ENCODE data around the gene POU2AF3. TPM values are rescaled to one million over a fixed set of nuclear protein-coding genes. Genes with fewer than 3 reads are reported as not detected.

POU2AF3 gene
- total and polyA plus RNA-seq, 2 of the 4 experiments (the other 2 are of a cell fraction) = 0.17 TPM; not detected in 1

DNA sequence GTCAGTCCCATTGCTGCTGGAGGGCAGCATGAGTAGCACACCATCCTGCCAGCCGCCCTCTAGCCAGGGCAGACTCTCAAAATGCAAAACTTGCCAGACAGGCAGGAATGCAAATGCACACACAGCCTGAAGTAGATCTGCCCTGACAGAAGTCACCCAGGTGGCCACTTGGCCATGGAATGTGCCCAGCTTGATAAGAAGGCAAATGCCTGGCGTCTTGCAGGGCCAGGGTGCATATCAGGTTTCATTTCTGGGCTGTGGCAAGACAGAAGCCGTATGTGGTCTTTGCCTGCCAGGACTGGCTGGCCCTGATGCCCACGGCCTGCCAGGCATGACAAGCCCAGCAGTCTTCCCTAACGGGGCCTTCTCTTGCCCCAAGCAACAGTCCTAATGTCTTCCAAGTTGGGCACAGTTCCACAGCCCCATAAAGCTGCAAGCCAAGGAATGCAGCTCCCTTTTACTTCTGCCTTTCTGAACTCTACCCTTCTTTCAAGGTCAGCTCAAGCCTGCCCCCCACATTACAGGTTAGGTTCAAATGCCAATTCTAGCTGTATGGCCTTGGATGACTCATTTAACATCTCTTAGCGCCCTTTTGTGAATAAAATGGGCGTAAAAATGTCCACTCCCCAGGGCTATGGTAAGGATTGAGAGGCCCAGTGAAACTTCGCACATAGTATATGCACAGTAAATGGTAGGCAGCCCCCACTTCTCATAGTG is 29.7 kb downstream of the POU2AF3 start:
- 83% methylated on average over 1 of the region's 8 CpGs; no CpG with 5 or more reads in 1 of the 2 experiments for WGBS, 2 experiments (ENCODE audit: extremely low coverage in 2 of 2, insufficient read length in 1 of 2)
- intact Hi-C loops (cut with micrococcal nuclease) = no loop called here
- H2BK20ac ChIP-seq (ENCODE audit: low read depth, low read length) = no peak overlapping the region

More for the DNA sequence above, 29.7 kb downstream of the POU2AF3 start:
- H3K56ac ChIP-seq (ENCODE audit: extremely low read depth, insufficient read depth, low read length) = no peak overlapping the region
- H3K27ac ChIP-seq (ENCODE audit: insufficient read depth, low read length) = no peak overlapping the region
- dilution Hi-C loops (cut with HindIII; ENCODE audit: low sequenced_read_pairs, unreplicated experiment) = no loop called here
- POLR2A ChIA-PET (ENCODE audit: unreplicated experiment) = no interaction called here
- no peak overlapping the region for H2BK15ac ChIP-seq (ENCODE audit: low read depth, low read length)
- H3K27me3 ChIP-seq (ENCODE audit: control insufficient read depth, insufficient read depth, low read length) = no peaks in the 10 kb centered on the region
- no peak overlapping the region for H4K5ac ChIP-seq (ENCODE audit: low read depth, low read length)
- no TSS peak for BruUV-seq (replicated peaks)
- in situ Hi-C loops (cut with MboI; ENCODE audit: low sequenced_read_pairs) = no loop called here
- DNase-seq (no peak), ATAC-seq (ENCODE audit: low read depth) (no peak)
- H3K4me2 ChIP-seq (ENCODE audit: low read depth, low read length) = no peak overlapping the region
- H3K4ac ChIP-seq (ENCODE audit: low read depth, low read length) = no peak overlapping the region
- H2BK5ac ChIP-seq (ENCODE audit: low read depth, low read length, poor library complexity, severe bottlenecking) = no peak overlapping the region
- H2AFZ ChIP-seq (replicated peaks; ENCODE audit: low read length, poor library complexity) = no peak overlapping the region
- H3K14ac ChIP-seq (replicated peaks; ENCODE audit: low read depth, low read length) = no peak overlapping the region
- no peak overlapping the region for H4K91ac ChIP-seq (ENCODE audit: insufficient read depth, low read depth, low read length)
- no peak overlapping the region for H3K23ac ChIP-seq (ENCODE audit: low read depth, low read length)
- H3K36me3 ChIP-seq (ENCODE audit: control insufficient read depth, insufficient read depth, low read length) = no peaks in the 10 kb centered on the region
- H2AK9ac ChIP-seq (replicated peaks; ENCODE audit: low read depth, low read length, poor library complexity) = no peak overlapping the region
- H3K9me3 ChIP-seq (ENCODE audit: control insufficient read depth, insufficient read depth, low read length) = no peaks in the 10 kb centered on the region
- no peaks in the 10 kb centered on the region for H3K79me1 ChIP-seq (ENCODE audit: low read depth in 1 of 2, low read length in 2 of 2)
- H3K9ac ChIP-seq (ENCODE audit: low read depth, low read length) = no peak overlapping the region
- TF ChIP-seq MAFK (IDR thresholded peaks at IDR 0.05; ENCODE audit: low read depth, low read length) (no peak), CEBPB (IDR thresholded peaks at IDR 0.05; ENCODE audit: low read depth, low read length) (no peak), POLR2A (IDR thresholded peaks at IDR 0.05; ENCODE audit: low read depth, low read length) (no peak), CHD1 (IDR thresholded peaks at IDR 0.05; ENCODE audit: low read depth, low read length) (no peak), RCOR1 (IDR thresholded peaks at IDR 0.05; ENCODE audit: insufficient replicate concordance, low read length) (no peak), NFE2L2 (IDR thresholded peaks at IDR 0.05; ENCODE audit: low read depth, low read length) (no peak), MAZ (IDR thresholded peaks at IDR 0.05; ENCODE audit: borderline replicate concordance, low read depth, low read length) (no peak), FOS (IDR thresholded peaks at IDR 0.05; ENCODE audit: low read depth, low read length) (no peak), RAD21 (IDR thresholded peaks at IDR 0.05; ENCODE audit: low read length) (no peak), MXI1 (IDR thresholded peaks at IDR 0.05; ENCODE audit: borderline replicate concordance, low read depth, low read length) (no peak), SMC3 (IDR thresholded peaks at IDR 0.05; ENCODE audit: low read depth, low read length) (no peak), RFX5 (IDR thresholded peaks at IDR 0.05; ENCODE audit: low read depth, low read length) (no peak)
- TF ChIP-seq, protein P1, sequence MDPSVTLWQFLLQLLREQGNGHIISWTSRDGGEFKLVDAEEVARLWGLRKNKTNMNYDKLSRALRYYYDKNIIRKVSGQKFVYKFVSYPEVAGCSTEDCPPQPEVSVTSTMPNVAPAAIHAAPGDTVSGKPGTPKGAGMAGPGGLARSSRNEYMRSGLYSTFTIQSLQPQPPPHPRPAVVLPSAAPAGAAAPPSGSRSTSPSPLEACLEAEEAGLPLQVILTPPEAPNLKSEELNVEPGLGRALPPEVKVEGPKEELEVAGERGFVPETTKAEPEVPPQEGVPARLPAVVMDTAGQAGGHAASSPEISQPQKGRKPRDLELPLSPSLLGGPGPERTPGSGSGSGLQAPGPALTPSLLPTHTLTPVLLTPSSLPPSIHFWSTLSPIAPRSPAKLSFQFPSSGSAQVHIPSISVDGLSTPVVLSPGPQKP (IDR thresholded peaks at IDR 0.05; ENCODE audit: borderline replicate concordance, low read depth, low read length) = no peak
- TF ChIP-seq, protein P2, sequence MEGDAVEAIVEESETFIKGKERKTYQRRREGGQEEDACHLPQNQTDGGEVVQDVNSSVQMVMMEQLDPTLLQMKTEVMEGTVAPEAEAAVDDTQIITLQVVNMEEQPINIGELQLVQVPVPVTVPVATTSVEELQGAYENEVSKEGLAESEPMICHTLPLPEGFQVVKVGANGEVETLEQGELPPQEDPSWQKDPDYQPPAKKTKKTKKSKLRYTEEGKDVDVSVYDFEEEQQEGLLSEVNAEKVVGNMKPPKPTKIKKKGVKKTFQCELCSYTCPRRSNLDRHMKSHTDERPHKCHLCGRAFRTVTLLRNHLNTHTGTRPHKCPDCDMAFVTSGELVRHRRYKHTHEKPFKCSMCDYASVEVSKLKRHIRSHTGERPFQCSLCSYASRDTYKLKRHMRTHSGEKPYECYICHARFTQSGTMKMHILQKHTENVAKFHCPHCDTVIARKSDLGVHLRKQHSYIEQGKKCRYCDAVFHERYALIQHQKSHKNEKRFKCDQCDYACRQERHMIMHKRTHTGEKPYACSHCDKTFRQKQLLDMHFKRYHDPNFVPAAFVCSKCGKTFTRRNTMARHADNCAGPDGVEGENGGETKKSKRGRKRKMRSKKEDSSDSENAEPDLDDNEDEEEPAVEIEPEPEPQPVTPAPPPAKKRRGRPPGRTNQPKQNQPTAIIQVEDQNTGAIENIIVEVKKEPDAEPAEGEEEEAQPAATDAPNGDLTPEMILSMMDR (conservative IDR thresholded peaks at IDR 0.05; ENCODE audit: low read depth, low read length) = no peak
- TF ChIP-seq, protein P3, sequence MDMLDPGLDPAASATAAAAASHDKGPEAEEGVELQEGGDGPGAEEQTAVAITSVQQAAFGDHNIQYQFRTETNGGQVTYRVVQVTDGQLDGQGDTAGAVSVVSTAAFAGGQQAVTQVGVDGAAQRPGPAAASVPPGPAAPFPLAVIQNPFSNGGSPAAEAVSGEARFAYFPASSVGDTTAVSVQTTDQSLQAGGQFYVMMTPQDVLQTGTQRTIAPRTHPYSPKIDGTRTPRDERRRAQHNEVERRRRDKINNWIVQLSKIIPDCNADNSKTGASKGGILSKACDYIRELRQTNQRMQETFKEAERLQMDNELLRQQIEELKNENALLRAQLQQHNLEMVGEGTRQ (IDR thresholded peaks at IDR 0.05; ENCODE audit: low read depth, low read length) = no peak
- H3K9me1 ChIP-seq (ENCODE audit: insufficient read depth, low read length) = peaks cover 5% of the 10 kb centered on the region; the same call in 1 of the 2 replicates
- H3K18ac ChIP-seq (ENCODE audit: low read depth, low read length) = no peak overlapping the region
- no peak overlapping the region for H2BK120ac ChIP-seq (ENCODE audit: low read depth, low read length)
- H2AK5ac ChIP-seq (ENCODE audit: low read depth, low read length) = peak overlapping the region; percentile 15; the same call in 1 of the 2 replicates
- no peaks in the 10 kb centered on the region for H4K20me1 ChIP-seq (ENCODE audit: insufficient read depth, low read length)
- CTCF ChIA-PET = no interaction called here
- no peak overlapping the region for H4K8ac ChIP-seq (ENCODE audit: low read depth in 2 of 2, low read length in 2 of 2)
- H3K4me1 ChIP-seq (ENCODE audit: control insufficient read depth, insufficient read depth, low read length) = peaks cover 7% of the 10 kb centered on the region
- no peak overlapping the region for H3K4me3 ChIP-seq (ENCODE audit: insufficient read depth, low read depth, low read length)

Measured in IMR-90 (cell line).